HG03432 (cell line): Measurements from ENCODE around the gene POU2AF1.

Source experiments
- ATAC-seq: cut with Tn5 transposase; IDR thresholded peaks from one replicate; pipeline ENCODE4 v1.9.1; 2021; ENCODE audit warnings: mild to moderate bottlenecking, moderate library complexity; ENCODE audit not compliant: unreplicated experiment

The POU2AF1 gene

DNA sequence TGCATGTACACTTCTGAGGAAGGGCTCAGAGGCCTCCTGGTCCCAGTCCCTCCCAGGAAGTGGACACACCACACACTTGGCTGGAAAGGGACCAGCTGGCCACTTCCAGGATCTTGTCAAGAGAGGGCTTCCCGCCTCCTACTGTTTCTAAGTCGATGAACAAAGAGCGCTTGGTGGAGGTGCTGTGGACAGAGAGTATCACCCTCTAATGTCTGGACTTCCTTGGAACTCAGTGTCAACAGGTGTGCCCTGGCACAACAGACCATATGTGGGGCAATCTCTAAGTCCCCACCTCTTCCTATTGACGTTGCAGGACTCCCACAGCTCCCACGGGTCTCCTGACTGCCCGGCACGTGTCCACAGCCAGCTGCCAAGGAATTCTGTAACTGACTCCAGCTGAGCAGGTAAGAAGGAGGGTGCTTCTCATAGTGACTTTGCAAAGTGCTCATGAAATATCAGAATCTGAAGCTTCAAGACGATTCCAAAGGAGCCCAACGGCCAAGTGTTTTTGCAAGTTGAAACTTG lies 16.1 kb downstream of the POU2AF1 start:
- no peak for ATAC-seq

DNA sequence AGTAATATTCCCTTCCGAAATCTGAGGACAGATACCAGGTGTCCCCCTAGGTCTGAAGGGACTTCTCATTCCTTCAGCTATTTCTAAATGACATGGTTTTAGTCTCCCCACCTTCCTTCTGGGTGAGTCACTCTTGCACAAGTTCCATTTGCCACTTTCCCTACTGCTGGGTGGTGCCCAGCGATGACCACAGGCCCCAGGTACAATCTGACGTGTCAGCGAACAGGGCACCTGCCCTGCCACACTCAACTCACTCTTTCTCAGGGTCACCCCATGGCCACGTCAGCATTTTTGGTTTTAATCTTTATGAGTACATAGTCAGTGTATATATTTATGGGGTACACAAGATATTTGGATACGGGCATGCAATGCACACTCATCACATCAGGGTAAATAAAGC lies 17.2 kb downstream of the POU2AF1 start:
- ATAC-seq, result no peak

DNA sequence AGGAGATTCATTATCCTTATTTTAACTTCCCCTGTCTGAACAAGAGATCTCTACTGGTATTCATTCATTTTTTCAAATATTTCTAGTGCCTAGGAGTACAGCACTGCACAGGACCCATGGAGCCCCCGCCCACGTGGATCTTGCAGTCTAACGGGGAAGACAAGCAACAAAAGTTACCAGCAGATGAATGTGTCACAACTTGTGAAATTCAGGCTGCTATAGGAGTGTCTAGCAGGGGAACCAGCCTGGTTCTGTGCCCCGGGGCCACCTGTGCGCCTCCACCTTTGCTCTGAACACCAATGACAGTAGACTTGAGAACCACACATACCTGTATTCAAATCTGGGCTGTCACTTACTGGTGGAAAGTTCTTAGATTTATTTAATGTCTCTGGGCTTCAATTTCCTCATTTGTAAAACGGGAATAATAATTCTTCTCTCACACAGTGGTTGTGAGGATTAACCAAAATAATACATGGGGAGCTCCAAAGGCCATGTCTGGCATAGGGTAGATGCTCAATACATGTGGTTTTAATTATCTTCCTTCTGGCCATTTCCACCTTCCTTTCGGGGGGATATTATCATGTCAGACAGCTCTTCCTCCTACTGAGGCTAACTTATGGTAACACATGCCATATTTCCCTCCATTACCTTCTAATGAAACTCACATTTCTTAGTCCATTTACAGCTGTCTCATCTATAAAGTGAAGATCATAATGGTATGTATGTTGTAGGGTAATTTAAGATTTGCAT lies 17.8 kb downstream of the POU2AF1 start:
- ATAC-seq, result no peak

DNA sequence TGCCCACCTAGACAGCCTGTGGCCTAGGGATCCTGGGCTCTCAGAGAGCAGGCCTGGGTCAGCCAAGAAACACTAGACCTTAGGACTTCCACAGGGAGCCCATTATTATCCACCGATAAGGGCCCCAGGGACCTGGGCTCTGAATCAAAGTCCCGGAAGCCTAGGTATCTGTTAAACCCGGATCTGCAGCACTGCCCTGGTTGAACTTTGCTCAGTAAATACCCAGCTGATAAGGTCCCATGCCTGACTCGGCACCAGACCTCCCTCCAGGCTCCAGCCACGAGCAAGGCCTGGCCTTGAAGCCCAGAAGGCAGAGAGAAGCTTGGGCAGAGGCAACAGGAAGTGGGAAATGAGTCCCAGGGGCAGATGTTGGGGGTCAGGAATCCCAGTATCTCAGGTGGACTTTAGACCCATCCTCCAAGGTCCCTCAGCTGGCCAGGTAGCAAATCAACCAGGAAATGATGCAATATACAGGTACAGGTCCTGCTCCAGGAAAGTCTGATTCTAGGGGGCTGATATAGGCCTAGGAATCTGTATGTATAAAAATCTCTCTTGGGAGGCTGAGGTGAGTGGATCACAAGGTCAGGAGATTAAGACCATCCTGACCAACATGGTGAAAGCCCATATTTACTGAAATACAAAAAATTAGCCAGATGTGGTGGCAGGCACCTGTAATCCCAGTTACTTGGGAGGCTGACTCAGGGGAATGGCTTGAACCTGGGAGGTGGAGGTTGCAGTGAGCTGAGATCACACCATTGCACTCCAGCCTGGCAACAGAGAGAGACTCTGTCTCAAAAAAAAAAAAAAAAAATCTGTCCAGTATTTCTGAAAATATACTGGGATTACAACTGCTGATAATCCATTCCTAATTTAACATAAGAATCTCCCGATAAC lies 18.7 kb downstream of the POU2AF1 start:
- no peak for ATAC-seq

DNA sequence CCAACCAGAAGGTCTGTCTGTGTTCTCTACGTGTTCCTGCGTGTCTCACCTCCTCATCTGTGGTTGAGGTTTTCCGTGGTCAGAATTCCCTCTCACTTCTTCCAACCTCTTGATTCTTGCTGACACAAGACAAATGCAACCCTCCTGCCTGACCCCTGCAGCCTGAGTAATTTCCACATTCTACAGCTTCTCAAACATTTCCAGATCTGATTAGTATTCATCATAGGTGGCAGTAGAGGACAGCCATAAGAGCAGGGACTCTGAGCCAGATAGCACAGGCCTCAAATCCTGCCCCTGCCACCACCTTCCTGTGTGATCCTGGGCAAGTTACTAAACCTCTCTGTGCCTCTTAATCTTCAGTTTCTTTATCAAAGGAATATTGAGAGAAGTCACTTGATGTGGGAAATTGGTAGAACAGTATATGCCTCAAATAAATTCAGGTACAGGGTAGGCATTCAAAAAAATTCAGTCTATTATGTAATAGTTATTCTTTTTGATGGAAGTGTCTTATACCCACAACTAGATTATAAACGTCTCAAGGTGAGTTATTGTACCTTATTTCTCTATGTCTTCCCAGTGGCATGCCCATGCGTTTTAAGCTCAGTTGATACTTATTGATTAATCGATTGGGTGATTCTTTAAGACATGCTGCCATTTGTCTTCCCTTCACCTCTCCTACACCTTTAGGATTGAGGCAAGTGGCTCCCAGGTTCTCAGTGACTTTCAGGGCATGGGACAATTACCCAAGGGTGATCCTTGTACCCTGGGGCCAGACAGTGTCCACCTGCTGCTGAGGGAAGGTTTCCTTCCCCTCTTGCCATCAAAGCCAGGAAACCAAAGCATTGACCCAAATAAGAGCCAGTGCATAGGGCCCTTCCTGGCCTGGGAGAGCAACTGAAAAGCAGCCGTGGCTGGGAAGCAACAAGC lies 19.6 kb downstream of the POU2AF1 start:
- ATAC-seq, result no peak

DNA sequence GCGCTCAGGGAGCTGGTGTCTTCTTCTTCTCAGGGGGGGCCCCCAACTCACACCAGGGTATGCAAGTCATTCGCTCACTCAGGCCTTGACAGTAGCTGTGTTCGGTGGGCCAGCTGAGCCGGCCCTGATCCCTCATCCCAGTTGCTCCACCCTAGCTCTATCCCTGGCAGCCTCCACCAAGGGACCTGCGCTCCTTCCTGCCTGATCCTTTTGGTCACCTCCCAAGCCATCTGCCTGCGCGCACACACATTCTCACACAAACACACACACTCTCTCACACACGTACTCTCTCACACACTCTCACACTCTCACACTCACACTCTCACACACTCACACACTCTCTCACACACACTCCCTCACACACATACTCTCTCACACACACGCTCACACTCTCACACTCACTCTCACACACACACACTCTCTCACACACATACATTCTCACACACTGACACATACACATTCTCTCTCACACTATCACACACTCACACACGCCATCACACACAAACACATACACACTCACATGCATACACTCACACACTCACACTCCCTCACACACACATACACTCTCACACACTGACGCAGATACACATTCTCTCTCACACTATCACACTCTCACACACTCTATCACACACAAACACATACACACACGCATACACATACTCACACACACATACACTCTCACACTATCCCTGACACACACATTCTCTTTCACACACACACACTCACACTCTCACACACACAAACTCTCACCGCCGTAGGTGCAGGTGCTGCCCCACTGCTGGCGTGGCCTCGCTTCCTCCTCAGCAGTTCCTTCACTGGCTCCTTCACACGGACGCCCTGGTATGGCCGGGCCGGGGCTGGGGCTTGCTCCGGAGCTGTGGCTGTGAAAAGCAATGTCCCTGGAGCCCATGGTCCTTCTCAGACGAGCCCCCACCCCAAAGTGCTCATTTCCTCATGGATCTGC lies 20.8 kb downstream of the POU2AF1 start:
- no peak for ATAC-seq

DNA sequence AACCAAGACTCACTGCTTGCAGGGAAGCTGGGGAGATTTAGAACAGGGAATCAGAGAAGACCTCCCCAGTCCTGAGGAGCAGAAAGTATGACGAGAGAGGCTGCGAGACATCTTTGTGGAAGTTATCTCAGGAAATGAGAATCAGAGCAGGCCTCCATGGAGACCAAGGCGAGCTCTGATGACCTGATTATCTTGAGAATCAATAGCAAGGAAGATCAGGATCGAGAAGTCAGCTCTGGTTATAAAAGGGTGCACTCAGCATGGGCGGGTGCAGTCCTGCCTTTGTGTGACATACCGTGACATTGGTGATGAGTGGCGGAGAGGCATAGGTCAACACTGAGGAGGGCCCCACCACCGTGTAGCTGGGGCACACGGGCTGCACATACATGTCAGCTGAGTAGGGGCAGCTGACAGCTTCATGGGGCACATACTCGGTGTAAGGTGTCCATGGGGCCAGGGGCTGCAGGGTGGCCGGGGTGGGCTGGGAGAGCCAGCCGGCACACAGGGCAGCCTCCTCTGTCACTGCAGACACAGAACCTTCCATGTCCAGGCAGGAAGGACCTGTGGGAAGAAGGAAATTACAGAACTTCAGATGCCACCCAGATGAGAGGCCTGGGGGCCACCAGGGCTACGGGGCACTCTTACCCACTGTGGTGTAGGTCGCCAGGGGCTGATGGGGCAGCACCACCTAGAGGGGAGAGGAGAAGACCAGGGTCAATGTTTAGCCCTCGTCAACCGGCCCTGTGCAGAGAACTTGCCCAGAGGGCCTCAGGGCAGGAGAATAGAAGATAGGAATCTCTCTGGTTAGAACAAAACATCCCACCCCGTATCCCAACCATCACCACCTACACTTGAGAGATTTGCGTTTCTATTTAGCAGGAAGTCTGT lies 21.7 kb downstream of the POU2AF1 start:
- ATAC-seq, result no peak

DNA sequence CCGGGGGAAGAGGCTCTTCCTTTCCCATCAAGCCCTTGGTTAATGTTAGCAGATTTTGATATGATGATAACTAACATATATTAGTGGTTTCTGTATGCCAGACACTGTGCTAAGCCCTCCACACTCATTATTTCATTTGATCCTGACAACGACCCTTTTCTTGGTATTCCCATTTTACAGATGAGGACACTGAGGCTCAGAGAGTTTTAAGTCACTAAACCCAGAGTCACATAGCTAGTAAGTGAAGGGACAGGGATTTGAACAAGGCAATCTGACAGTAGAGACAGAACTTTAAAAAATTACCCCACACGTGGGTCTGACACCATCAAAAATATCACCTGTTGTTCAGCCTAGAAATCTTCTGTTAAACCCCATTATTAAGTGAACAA lies 22.4 kb downstream of the POU2AF1 start:
- no peak for ATAC-seq

DNA sequence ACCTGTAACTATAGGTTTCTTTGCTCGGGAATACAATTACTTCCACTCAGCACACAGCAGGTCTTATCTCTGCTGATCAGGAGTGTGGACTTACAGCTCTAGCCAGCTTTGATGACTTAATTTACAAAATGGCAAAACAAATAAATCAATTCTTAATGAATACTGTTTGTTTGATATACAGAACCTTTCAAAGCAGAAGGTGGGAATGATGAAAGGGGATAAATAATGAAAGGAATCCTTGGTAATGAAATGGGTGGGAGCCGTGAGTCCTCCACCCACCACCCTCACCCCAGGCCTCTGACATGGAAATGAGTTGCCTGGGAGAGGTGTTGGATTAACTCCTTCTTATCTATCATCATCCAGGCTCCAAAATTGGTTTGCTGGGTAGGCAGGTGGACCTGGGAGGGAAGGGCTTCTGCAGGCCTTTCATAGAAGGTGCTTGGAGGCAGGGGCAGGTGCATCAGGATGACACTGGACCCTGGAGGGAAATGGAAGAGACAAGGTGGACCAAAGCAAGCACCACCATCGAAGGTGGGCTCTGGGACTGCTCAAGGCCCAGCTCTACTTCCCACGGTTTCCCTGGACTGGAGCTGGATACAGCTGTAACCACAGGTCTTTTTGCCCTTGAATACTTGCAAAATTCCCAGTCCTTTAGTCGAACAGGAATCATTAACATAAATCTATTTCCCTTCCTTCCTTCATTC lies 23.0 kb downstream of the POU2AF1 start:
- no peak for ATAC-seq

DNA sequence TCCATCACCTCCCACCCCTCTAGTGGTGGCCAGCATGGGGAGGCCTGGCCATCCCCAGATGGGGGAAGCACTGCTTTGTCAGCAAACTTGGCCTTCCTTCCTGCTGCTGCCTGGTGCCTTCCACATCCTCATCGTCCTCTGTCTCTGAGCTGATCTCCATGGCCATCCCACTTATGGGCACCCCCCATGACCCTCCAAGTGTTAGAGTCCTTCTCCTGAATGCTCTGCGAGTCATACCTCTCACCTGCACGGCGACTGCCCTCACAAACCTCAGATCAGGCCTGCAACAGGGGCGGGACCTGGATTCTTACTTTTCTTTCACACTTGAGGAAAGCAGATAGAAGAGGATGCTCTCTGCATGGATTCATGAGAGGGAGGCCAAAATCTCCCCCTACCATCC lies 24.0 kb downstream of the POU2AF1 start:
- no peak for ATAC-seq

DNA sequence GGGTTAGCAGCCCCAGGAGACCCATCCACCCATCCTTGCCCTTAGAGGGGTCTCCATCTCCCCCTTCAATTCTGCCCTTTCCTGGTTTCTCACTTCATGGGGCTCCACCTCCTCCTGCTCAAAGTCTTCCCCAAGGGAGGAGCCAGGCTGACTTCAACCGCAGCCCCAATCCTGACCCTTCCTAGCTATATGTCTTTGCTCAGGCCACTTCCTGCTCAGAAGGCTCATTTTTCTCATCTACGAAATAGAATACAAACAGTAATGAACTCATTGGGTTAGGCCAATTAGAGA lies 24.5 kb downstream of the POU2AF1 start:
- no peak for ATAC-seq

DNA sequence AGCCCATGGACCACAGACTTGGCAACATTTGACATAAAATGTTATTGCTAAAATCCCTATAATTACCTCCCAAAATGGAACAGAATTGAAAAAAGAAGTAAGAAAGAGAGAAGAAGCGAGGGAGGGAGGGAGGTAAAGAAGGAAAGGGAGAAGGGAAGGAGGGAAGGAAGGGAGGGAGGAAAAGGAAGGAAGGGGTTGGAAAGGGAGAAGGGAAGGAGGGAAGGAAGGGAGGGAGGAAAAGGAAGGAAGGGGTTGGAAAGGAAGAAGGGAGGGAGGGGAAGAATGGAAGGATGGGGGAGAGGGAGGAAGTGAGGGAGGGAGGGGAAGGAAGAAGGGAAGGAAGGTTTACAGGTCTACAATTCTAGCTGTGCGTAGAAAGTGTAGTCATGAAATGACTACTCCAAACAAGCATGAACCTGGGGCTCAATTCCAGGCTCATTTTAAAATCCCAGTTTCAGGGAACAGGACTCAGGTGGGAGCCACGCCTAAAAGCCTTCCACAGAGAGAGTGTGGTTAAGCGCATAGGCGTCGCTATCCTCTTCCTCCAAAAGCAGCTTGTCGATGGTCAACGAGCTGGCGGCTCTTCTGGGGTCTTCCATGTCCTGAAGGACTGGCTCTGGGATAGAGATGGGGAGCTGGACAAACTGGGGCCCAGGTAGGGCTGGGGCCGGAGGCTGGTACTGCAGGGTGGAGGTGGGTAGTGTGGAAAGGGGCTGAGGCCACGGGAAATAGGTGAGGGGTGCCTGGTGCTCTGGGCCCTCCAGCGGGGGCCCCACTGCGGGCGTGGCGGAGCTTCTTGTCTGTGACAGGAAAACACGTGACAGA lies 25.1 kb downstream of the POU2AF1 start:
- ATAC-seq, result no peak

DNA sequence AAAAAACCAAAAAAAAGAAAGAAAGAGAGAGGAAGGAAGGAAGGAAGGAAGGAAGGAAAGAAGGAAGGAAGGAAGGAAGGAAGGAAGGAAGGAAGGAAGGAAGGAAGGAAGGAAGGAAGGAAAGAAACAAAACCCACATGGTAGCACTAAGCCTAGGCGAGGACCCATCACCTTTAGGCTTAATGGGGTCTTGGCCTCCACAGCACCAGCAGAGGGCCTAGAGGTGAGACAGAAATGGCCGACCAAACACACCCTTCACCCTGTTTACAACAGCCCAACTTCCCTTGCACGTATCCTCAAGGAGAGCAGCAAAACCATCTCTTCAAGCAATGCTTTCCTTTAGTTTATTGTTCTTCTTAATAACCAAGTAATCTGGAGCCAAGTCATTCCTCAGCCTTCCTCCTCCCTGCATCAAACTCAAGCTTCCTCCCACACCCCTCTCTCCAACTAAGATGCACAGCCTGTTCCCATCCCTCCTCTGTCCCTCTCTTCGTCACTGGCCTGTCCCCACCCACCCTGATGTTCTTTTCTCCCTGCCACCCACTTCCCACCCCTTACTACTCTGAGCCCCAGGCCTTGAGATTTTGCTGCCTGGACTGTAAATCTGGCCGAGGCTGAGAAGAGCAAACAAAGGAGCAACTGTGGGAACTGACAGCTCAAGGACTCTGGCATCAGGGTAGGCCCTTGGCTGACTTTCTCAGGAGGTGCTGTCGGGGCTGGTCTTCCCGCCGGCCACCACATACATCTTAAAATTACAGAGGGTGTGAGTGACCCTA lies 26.0 kb downstream of the POU2AF1 start:
- no peak for ATAC-seq

DNA sequence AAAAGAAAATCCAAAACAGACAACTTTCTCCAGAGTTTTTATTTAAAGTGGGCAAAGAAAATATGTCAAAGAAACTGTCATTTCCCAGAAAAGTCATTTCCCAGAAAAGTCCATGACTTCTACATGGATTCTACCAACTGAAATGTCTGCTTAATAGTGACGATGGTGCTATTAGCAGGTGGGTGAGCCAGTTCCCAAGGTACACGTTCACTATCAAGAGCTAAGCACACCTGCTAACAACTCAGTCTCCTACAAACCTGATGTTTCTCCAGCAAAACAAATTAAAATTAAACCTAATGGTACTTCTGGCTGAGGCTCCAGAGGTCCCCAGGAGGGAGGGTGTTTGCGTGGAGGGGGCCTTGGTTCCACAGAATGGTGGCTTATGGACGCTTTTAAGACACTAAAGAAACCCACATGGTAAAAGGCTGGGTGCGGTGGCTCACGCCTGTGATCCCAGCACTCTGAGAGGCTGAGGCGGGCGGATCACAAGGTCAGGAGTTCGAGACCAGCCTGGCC lies 26.8 kb downstream of the POU2AF1 start:
- no peak for ATAC-seq

DNA sequence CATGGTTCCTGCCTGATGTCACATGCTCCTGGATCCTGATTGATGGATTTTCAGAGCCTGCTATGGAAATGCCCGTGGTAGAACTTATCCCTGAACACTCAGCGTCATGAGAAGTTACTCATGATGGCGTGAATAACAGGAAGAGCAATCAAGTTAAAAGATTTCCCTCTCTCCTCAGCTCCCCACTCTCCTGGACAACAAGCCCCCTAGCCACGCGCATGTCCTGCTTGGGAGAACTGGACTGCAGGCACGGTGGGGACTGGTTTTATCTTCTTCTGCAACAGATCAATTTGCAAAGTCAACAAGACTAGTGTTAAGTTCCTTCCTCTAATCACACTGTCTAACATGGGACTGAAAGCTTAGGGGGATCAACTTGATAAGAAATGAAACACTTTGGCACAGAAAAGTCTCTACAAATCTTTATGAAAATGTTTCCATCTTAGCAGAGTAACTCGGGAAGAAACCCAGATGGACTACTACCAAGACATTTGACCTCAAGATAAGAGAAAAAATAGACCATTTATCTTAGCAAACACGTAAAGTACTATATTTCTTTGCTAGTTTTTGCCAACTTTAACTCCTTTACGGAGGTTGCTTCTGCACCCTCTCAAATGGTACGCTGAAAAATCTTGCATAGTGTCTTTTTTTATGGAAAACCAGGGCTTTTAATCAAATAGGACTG lies 27.6 kb downstream of the POU2AF1 start:
- no peak for ATAC-seq

DNA sequence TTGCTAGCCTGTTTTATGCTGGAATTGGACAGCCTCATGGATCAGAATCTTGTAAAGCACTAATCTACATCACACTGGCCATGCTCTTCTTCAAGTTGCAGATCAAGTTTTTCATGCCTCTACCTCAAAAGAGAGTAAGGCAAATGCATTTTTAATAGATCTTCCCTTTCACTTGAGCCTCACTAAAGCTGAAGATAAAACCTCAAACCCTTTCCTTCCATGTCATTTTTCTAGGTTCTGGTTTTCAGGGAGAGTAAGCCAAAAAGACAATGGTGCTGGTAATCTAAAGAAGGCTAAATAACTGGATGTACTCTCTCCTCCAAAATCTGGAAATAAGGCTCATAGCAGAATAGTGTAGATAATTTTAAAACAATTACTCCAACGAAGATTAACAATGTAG lies 28.3 kb downstream of the POU2AF1 start:
- ATAC-seq, result no peak
